GM18867 (cell line): ENCODE results near the gene CXCL3.
"Not testable (repeated sequence)": the region's sequence is repeated elsewhere in the genome, so short reads cannot be mapped to it uniquely, and the experiment has no call there.

Source experiments
- ATAC-seq: cut with Tn5 transposase; IDR thresholded peaks from one replicate; pipeline ENCODE4 v1.9.1; 2021; ENCODE audit warnings: mild to moderate bottlenecking, moderate library complexity; ENCODE audit not compliant: unreplicated experiment

The CXCL3 gene

GRCh38 chr4:74038425-74039314, at the start of gene CXCL3:
CXCL3 (minus strand) TSS chr4:74038689; CDS start chr4:74038611, 78 bp downstream.
- ATAC-seq = no peak

DNA sequence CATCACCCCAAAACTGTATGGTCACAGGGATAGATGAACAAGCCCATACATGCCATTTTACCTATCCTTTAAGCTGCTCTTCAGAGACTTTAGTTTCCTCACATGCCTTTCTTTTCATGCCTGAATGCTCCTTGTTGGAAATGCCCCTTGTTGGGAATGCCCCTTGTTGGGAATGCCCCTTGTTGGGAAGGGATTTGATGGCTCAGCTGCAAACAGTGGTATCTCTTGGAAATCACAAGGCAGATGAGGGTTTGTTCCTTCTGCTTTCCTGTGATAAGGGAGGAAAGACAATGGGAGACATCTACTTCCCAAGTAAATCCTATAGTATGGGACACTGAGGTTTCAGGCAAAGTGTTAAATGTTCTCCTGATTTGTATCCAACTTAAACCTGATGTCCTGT, 49.0 kb upstream of the CXCL3 start:
- no peak for ATAC-seq

GRCh38 chr4:74085669-74086068, 47.2 kb upstream of the CXCL3 start:
- no peak for ATAC-seq

DNA sequence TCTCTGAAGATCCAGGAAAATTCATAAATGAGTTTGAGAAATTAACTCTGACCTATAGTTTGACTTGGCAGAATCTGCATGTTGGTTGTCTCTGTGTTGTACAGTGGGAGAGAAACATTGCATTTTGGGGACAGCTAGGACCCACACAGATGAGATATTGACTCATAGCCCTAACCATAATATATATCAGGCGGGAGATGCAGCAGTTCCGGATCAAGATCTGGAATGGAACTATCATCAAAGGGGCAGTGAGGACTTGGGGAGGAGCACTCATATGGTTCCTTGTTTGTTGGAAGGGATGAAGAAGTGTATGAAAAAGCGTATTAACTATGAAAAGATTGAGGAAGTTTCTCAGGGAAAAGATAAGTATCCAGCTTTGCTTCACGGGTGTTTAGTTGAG, 46.5 kb upstream of the CXCL3 start:
- ATAC-seq = no peak

- no peak for ATAC-seq
Measured at GRCh38 chr4:74083546-74083945, 45.1 kb upstream of the CXCL3 start.

DNA sequence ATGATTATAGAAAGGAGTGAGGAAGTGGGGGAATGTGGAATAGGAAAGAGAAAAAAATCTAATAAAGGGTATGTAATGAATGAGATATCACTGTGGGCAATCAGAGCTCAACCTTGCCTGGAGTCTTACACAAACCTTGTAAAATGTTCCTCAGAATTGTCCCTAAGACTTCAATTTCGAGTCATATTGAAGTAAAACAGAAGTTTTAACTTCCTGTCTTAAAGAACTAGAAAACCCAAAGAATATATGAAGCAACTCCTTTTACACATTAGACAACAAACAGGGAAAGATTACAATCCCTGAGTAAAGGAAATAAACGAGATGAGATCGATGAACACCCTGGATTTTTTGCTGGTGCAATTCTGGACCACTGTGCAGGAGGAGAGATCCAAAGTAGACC, 42.5 kb upstream of the CXCL3 start:
- ATAC-seq = no peak

- not testable (repeated sequence) for ATAC-seq
Measured at GRCh38 chr4:74080351-74080750, 41.9 kb upstream of the CXCL3 start.

DNA sequence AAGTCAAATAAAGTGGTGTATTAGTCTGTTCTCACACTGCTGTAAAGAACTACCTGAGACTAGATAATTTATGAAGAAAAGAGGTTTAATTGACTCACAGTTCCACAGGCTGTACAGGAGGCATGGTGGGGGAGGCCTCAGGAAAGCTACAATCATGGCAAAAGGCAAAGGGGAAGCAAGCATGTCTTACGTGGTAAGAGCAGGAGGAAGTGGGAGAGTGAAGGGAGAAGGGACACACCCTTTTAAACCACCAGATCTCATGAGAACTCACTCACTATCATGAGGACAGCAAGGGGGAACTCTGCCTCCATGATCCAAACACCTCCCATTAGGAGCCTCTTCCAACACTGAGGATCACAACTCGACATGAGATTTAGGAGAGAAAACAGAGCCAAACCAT, 40.5 kb upstream of the CXCL3 start:
- ATAC-seq = not testable (repeated sequence)

DNA sequence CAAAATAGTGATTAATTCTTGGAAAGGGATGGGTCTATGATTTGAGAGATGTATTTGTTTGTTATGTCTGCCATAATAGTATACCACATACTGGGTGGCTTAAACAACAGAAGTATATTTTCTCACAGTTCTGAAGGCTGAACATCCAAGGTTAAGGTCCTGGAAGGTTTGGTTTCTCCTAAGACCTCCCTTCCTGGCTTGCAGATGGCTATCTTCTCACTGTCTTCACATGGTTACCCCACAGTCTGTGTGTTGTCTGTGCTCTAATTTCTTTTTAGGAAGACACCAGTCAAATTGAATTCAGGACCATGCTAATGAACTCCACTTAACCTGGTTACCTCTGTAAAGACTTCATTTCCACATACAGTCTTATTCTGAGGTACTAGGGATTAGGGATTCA, 34.9 kb upstream of the CXCL3 start:
- no peak for ATAC-seq

- no peak for ATAC-seq
Measured at GRCh38 chr4:74072739-74073138, 34.2 kb upstream of the CXCL3 start.

DNA sequence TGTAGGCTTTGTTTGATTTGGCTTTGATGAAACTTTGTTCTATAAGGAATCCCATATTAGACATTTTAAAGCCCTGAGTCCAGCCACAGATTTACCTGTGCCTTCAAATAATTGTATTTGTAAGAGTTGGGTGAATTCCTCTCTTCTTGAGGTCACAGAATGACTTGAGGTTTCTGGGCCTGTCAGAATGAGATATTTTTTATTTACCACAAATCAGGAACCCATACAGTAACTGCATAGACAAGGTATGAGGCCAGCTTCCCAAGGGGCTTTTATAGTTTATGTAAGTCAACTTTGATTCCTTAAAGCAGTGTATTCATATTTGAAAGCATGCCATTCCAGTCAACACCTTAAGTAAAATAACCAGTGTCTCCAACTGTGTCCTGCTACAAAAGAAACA, 29.1 kb upstream of the CXCL3 start:
- ATAC-seq = no peak

- ATAC-seq = no peak
Measured at GRCh38 chr4:74066232-74066631, 27.7 kb upstream of the CXCL3 start.

DNA sequence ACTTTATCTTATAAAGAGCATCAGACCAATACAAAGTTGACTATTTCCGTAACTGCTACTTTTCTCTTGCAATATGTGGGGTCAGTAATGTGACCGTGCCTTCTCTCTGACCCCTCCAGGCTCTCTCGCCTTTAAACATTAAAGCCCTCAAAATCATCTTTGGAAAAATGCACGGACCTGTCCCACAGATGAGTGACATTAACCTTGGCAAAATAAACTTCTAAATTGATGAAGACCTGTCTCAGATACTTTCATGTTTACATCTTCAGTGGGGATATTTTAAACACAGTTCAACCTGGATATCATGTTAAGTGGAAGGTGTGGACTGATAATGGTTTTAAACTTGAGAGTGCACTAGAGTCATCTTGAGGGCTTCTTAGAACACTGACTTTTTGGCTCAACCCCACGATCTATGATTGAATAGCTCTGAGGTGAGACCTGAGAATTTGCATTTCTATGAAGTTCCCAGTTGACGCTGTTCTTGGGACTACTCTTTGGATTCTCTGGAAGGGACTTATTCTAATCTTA, 26.7 kb upstream of the CXCL3 start:
- no peak for ATAC-seq

- no peak for ATAC-seq
Measured at GRCh38 chr4:74063859-74064258, 25.4 kb upstream of the CXCL3 start.

DNA sequence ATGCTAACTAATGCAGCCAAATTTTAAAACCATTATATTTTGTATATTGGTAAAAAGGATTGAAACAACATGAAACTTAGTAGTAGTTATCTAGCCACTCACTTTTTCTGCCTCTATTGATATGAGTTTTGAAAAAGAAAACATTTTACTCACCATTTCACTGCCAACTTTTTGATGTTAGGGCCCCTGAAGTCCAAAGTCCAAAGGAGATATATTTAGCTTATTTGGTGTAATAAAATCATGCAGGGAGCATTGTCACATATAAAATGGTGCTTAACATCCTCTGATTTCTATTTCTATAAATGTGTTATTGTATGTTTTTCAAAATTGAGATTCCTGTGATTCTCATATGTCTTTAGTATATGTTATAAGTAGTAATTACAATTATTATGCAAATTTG, 24.5 kb upstream of the CXCL3 start:
- ATAC-seq = no peak

GRCh38 chr4:74061430-74061829, 22.9 kb upstream of the CXCL3 start:
- ATAC-seq = no peak

- no peak for ATAC-seq
Measured at GRCh38 chr4:74059161-74059829, 20.8 kb upstream of the CXCL3 start.

DNA sequence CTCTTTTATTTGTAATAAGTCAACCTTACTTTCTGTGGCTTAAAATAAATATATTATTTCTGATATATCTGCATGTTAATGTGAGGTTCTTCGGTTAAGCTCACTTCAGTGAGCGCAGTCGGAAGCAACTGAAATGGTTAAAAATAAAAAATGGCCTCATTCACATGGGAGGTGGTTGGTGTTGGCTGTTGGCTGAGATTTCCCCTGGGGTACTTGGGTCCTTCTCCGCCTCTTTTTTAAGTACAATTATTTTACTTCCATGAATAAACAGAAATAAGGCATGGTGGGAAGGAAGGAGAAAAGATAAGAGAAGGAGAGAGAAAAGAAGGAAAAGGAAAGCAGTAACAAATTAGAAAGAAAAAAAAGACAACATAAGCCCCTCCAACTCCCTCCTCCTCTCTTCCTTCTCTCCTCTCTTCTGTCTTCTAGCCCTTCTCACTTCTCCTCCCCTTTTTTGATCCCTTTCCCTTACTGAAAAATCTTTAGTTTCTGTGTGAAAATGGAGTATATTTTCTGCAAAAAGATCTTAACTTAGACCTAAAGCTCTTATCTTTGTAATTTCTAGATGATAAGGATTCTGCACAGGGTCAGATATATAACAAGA, 19.7 kb upstream of the CXCL3 start:
- no peak for ATAC-seq

- ATAC-seq = no peak
Measured at GRCh38 chr4:74057588-74057987, 19.1 kb upstream of the CXCL3 start.

DNA sequence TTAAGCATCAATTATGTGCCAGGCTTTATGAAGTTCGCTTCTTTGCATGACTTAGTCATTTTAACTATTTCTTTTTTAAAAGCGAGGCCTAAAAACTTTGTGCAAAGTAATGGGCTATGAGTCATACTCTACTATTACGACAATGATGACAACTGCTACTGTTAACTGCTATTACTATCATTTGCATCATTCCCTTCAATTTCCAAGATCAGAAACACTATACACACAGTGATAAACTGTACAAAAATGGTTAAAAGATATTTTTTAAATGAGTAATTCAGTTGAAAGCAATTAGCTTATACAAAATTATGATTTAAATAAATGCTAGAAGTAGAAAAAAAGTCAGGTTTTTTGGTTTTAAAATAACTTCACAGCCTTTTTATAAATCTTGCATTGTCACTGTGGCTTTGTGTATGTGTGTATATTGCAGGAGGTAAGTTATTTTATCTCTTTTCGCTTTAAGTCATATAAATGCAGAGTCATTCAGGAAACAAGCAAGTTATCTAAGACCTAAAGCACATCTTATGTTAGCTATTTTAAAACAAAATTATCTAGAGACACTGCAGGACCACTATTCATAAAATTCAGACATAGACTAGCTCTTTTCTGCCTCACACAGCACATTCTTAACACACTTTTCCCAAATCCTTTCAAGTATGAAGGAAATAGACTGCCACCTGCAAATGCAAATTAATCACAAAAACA, 18.5 kb upstream of the CXCL3 start:
- ATAC-seq = no peak
